Measurements from ENCODE around the gene MED22.
"Not testable (repeated sequence)": the region's sequence is repeated elsewhere in the genome, so short reads cannot be mapped to it uniquely, and the experiment has no call there.

MED22 gene

GRCh38 chr9:133331641-133332380, 16.1 kb downstream of the MED22 start:
- H3K27ac ChIP-seq = peak overlapping the region; percentile 13
- TF ChIP-seq CTCF (conservative IDR thresholded peaks at IDR 0.05; ENCODE audit: low read depth) = no peak
- DNase-seq (ENCODE audit: low spot score) = no peak
- POLR2A ChIA-PET (ENCODE audit: low non-redundant PET) = interaction anchor here (0.5 kb wide), 1 partner anchor 17 kb away, joined by 3 read pairs; no protein-coding TSS in a partner anchor
- CTCF ChIA-PET = no interaction called here

GRCh38 chr9:133331221-133331620, 16.7 kb downstream of the MED22 start:
- CTCF ChIA-PET = interaction anchor here (2.3 to 2.5 kb wide), 2 partner anchors 92 to 144 kb away, joined by 8 to 45 read pairs; no protein-coding TSS in a partner anchor
- H3K27ac ChIP-seq = peak overlapping the region; percentile 13
- DNase-seq (ENCODE audit: low spot score) = no peak
- TF ChIP-seq CTCF (conservative IDR thresholded peaks at IDR 0.05; ENCODE audit: low read depth) = no peak
- POLR2A ChIA-PET (ENCODE audit: low non-redundant PET) = interaction anchor here (0.5 kb wide), 1 partner anchor 18 kb away, joined by 3 read pairs; no protein-coding TSS in a partner anchor

GRCh38 chr9:133329306-133330156, 18.4 kb downstream of the MED22 start:
- peak; percentile 47 for DNase-seq (ENCODE audit: low spot score)
- H3K27ac ChIP-seq; POLR2A ChIA-PET (ENCODE audit: low non-redundant PET): not testable (repeated sequence)
- peak; percentile 91 for TF ChIP-seq CTCF (conservative IDR thresholded peaks at IDR 0.05; ENCODE audit: low read depth)
- CTCF ChIA-PET = interaction anchor here (0.6 to 2.5 kb wide), 13 partner anchors 10 to 966 kb away, joined by 3 to 45 read pairs (median 4); partner anchors contain the start of gene WDR5

- H3K27ac ChIP-seq = no peak overlapping the region
- POLR2A ChIA-PET (ENCODE audit: low non-redundant PET) = no interaction called here
- TF ChIP-seq CTCF (conservative IDR thresholded peaks at IDR 0.05; ENCODE audit: low read depth) = no peak
- no peak for DNase-seq (ENCODE audit: low spot score)
- CTCF ChIA-PET = interaction anchor here (0.6 to 1.1 kb wide), 3 partner anchors 142 to 234 kb away, joined by 4 to 5 read pairs (median 5); no protein-coding TSS in a partner anchor
Observed at GRCh38 chr9:133327834-133328484, 20.0 kb downstream of the MED22 start.

- POLR2A ChIA-PET (ENCODE audit: low non-redundant PET); DNase-seq (ENCODE audit: low spot score); CTCF ChIA-PET; H3K27ac ChIP-seq: not testable (repeated sequence)
Observed at GRCh38 chr9:133327021-133327420, 20.9 kb downstream of the MED22 start.

- DNase-seq (ENCODE audit: low spot score) = no peak
- no peak for TF ChIP-seq CTCF (conservative IDR thresholded peaks at IDR 0.05; ENCODE audit: low read depth)
- no peak overlapping the region for H3K27ac ChIP-seq
- ChIA-PET CTCF (no interaction called here), POLR2A (ENCODE audit: low non-redundant PET) (no interaction called here)
Observed at GRCh38 chr9:133323991-133324703, 23.8 kb downstream of the MED22 start.

Measured in RWPE1 (cell line).